NCI-H2196 (cell line): ENCODE data around the gene VSTM2B.

Experiments used
- DNase-seq: peaks from one replicate; lab custom pipeline; 2025; ENCODE audit not compliant: unreplicated experiment; lab: John Stamatoyannopoulos, UW

VSTM2B gene

DNA sequence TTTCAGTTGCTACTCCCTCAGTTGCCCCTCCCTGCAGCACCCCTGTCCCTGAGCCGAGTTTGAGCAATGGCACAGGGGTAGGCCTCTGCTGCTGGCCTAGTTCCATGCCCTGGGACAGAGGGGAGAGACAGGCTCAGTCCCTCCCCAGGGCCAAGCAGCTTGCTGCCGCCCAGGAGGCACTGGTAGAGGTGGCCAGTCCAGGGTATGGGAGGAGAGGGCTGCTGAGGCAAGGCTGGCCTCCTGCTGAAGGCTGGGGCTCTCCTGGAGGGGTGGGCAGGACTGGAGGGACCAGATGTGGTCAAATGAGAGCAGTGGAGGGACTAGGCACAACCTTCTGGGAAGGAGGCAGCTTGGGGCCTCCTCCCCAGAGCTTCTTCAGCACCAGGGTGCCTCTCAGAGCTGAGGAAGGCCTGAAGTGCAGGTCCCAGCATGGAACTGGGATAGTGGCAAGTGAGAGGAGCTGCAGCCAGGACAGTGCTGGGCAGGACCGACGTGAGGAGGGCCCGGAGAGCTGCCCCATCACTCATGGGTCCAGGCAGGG is 29.8 kb upstream of the VSTM2B start:
- DNase-seq = no peak

DNA sequence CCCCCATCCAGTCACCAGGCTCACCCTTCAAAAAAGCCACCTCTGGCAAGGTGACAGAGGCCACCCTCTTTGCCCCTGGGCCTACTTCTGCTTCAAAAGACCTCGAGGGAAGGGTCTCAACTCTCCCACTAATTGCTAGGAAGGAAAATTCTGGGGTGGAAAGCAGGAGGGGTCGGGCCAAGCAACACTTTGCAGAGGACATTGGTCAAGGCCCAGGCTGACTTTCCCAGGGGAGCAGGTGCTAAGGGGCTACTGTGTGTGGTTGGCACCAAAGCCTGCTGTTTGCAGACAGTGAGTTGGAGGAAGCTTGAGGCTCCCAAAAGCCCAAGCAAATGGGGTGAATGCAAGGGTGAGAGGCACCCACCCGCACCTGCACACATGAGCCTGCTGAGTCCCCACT is 28.6 kb upstream of the VSTM2B start:
- no peak for DNase-seq

DNA sequence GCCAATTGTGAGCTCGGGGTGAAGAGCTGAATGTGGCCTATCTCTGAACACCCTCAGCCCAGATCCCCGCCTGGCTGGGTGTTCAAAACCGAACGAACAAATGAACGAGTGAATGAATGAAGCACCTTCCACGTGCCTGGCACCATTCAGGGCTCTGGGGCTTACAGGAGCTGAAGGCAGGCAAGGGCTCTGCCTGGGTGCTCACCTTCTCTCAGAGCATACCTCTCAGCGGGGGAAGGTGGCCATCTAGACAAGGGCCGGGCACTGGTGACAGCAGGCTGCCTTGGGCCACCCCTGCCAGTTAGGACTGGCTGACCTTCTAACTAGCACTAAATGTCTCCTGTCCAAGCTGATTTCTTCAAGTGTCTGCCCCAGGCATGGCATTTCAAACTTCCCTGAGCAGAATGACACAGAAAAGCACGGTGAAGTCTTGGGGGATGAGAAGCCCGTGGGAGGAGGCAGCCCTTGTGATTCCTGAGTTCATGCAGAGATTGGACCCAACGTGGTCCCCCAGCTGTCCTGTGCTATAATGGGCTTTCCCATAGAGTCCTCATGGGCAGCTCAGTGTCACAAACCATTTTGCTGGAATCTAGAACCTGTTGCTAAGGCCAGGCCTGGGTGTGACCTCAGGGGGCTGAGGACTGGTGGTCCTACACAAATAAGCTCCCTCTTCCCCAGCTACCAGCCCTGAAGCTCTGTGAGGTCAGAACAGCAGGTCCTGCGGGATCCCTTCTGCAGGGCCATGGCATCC is 27.9 kb upstream of the VSTM2B start:
- no peak for DNase-seq

DNA sequence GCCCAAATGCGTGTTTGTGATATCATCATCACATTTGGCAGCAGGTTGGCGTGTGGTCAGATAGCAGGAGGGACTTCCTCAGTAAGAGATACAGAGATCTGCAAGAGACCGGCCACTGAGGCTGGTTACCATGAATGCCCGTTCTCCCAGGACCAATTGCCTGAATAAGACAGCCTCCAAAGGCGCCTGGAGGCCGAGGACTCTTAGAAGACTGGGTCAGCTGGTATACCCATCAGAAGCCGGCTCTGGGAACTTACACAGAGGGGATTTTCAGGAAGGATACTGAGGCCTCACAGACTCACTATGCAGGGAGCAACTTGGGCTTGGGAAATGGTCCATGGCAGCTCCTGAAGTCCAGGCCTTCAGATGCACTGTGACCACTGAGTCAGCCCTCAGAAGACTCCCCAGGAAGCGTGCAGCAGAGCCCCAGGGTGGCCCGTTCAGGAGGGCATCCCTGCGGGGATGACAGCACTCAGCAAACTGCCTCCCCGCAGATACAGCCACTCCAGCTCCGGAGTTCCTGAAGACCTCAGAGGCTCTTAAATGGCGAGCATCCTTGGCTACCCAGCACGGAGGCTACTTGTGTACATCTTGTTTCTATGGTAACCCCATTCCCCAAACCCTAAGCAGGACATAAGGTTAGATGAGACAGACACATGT is 26.4 kb upstream of the VSTM2B start:
- DNase-seq = no peak

DNA sequence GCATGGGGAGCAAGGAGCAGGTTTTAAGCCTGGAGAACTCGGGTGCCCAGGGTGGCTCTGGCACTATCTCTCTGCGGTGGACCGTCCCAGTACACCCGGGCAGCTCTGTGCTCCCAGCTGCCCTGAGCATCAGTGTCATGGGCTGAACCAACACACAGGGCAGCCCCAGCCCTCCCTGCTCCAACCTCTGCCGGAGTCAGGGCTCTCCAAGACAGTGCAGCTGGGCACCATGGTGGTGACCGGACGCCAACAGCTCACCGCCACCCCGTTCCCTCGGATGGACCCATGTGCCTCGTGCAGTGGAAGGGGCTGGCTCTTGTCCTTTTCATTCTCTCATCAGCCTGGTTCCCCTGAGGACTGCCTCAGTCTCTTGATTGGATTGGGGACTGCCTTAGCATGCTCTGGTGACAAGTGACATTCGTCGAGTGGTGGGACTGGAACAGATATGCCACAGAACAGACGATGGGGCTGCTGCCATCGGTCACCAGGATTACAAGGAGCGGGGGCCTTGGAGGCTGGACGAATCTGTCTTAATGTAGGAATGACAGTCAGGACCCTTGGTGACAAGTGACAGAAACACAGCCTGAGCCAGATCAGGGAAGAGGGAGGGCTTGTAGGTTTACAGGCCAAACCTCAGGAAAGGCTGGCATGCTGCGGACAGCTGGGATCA is 25.7 kb upstream of the VSTM2B start:
- no peak for DNase-seq

DNA sequence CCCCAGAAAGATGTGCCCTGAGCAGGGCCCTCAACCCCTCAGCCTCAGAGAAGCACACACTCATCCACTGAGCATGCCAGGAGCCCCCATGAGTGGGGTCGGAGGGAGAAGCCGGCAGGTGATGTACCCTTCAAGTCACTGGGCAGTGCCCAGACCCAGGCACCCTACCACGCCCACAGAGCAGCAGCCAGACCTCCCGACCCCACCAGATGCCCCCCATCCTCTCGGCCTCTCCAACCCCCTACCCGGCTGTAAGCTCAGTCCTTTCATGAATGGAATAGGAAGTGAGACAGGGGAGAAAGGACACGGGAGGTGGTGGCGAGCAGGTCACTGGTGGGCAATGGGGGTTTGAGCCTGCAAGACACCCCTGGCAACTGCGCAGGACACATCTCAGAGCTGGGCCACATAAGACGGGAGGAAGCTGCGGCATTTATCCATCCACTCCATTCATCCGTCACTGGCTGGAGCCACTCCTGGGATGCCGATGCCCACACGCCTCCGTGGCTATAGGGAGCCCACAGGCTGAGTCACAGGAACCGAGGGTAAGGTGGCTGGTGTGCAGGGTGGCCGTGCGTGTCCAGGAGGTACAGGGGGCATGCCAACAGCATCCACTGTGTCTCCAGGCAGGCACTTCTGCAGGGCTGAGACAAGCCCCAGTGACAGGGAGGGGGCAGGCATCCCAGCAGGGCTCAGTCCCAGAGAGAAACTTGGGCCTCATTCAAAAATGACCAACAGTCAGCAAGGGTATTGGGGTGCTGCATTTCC is 23.8 kb upstream of the VSTM2B start:
- DNase-seq = no peak

DNA sequence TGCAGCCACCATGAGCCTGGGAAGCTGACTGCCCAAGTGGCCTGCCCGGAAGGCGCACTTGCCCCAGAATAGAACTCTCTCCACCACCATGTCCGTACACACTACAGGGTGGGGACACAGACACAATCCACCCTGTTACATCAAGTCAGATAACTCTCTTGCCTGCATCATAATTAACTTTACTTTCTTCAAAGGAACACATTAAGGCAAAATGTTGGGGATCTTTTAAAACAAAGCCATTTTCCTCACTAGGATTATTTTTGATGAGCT is 23.3 kb upstream of the VSTM2B start:
- DNase-seq = no peak

DNA sequence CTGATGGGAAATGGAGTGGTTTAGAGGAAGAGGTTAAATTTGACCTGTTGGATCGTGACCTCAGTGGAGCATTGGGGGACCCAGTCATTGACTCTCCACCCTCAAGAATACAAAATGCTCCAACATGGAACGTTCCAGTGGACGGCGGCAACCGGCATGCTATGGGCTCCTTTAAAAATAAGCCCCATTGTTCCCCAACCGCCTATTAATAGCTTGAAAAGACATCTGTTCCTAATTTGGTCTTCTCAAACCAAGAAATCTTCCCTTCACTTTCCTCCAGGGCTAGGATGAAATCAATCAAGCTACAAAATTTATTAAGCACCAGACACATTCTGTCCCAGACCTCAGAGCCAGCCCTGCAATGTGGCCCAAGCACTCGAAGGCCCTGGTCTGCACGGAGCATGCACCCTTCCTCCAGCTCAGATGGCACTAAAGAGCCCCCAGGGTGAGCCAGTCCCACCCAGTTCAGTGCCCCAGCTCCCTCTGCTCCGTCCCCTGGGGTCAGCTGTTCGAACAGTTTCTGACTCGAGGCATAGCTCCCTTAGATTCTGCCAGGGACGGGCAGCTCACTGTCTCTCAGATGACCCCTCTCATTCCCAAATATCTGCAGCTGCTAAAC is 22.5 kb upstream of the VSTM2B start:
- DNase-seq = no peak

DNA sequence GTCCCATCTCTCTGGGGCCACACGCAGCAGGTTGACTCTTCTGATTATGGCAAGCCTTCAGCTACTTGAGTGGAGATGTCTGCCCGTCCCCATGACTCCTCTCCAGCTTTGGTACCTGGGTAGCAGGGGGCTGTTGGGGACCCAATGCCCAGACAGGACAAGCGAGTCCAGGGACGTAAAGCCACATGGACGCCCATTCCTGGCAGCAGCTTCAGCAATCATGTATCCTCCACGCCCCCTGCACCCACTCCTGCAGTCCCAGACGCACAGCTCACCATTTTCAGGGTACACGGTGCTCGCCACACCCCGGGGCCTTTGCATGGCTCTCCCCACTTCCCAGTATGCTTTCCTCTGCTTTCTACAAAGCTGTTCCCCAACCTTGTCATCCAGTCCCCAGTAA is 22.0 kb upstream of the VSTM2B start:
- DNase-seq = no peak

DNA sequence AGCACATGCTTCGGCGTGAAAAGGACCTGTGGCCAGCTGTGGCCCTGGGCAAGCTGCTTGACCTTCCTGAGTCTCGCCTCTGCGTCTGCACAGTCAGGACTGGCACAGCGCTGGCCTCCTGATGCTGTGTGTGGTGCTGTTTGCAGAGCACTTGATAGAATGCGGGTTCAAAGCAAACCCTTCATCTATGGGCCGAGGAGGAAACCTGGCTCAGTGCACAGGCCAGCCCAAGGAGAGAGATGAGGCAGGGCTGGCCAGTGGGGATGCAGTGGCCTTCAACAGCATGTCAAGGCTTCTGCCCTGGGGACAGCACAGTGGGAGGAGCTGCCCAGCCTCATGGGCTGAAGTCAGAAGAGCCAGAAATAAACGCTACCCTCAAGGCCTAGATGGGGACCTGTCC is 21.3 kb upstream of the VSTM2B start:
- DNase-seq = no peak

DNA sequence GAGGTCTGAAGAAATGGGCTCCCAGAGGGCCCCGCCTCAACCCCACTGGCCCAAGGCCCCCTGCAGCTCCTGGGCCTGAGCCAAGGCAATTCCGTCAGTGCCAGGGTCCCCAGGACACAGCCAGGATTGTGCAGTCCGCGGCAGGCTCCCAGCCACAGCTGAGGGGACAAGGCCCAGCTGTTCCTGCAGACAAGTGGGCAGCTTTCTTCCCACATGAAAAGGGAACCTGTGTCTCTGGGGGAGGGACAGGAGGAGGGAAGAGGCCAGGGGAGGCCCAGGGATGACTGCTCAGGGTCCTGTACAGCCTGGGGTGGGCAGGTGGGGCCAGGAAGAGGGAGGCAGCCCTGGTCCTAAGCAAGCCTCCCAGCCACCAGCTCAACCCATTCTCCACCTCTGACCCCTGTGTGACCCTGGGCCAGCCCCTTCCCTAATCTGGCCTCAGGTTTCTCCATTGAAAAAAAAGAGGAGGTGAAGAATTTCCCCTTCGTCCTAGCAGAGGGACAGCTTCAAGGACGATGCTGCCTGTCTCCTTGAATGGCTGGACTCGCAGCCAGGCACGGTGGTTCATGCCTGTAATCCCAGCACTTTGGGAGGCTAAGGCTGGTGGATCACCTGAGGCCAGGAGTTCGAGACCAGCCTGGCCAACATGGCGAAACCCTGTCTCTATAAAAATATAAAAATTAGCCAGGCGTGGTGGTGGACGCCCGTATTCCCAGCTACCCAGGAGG is 20.5 kb upstream of the VSTM2B start:
- DNase-seq = no peak

DNA sequence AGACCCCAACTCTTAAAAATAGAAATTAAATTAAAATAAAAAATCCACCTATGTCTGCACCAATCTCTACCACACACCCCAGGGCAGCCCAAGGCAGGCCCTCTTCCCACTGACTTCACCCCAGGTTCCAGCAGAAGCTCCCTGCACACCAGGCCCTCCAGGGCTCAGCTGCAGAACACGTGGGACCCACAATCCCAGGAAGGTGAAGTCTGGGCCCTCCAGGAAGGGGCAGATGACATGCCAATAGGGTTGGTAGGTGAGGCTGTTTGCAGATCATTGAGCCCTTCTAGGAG is 19.2 kb upstream of the VSTM2B start:
- no peak for DNase-seq

DNA sequence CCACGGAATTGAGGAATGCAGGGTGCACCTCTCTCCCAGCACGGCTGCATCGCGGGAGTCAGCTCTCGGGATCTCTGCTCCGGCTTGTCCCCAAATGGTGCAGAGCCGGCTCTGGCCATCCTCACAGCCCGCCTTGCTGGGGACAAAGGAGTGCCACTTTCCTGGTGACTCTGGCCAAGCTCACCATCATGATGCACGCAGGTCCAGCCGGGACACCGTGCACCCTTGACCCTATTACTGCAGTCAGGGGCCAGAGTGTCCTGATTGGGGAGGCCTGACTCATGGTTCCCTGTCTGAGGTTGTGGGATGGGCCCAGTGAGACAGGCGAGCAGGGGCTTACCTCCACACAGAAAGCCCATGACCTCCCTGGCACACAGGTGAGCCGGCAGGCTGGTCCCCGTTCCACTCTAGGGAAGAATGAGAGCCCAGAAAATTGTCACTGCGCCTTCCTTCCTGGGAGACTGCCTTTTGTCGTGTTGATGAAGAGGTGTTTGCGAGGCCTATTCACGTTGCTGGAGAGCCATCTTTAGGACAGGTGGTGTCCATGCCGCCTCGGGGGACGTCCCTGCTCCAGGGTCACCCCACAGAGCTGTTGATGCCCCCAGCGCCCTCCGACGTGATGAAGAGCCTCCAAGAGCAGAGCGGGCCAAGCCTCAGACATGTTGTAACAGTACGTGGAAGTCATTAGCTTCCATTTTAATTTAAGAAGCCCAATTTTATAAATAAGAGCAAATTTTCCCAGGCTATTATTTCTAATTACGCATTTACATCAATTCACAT is 18.5 kb upstream of the VSTM2B start:
- DNase-seq = no peak

DNA sequence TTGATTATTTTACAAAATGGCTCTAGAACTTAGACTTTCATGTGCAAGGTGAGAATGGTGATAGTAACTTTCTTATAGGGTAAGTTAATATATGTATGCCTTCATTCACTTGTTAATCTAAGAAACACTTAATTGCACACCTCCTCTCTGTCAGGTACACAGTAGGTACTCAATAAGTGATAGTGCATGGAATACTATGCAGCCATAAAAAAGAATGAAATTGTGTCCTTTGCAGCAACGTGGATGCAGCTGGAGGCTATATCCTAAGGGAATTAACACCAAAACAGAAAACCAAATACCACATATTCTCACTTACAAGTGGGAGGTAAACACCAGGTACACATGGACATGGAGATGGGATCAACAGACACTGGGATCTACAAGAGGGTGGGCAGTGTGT is 17.6 kb upstream of the VSTM2B start:
- no peak for DNase-seq

DNA sequence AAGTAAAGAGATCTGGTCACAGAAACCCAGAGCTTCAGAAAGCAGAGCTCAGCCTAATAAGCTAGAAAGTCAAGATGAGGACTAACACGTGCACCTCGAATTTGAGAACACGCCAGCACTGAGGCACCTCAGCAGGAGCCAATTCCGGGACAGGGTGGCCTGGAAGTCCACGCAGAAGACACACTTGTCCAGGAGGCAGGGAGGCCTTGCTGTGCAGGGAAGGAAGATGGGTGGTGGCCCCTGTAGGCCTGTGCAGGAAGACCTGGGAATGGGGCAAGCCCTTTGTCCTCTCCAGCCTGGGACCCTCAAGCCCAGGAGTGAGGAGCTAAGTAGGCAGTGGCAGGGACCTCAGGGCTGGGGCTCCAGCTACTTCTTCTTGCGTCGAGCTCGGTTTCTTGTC is 16.3 kb upstream of the VSTM2B start:
- DNase-seq = no peak

DNA sequence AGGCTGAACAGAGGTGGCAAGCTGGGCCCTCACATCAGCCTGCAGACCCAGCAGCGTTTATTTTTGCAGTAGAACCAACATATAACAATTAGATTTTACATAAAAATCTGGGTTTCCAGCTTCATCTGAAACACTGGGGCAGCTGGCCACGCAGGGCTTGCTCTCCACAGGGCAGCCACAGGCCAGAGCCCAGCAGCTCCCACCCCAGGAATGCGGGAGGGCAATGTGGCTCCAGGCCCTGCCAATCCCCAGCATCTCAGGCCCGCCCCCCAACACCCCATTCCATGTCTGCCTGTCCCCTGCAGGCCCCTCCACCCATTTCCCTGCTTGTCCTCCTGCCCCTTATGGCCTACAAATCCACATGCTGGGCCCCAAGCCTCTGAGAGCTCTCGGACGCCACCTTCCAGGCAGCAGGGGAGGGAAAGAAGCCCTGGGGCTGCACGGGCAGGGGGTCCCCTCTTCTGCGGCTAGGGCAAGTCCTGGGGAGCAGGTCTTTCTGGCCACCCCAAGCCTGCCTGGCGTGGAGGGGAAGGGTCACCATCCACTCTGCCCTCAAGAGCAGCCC is 15.0 kb upstream of the VSTM2B start:
- no peak for DNase-seq

DNA sequence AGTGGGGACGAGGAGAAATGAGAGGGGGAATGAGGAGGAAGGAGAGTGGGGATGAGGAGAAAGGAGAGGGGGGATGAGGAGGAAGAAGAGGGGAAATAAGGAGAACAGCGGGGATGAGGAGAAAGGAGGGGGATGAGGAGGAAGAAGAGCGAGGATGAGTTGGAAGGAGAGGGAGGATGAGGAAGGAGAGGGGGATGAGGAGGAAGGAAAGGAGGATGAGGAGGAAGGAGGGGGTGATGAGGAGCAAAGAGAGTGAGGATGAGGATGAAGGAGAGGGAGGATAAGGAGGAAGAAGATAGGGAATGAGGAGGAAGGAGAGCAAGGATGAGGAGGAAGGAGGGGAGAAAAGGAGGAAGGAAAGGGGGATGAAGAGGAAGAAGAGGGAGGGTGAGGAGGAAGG is 14.0 kb upstream of the VSTM2B start:
- DNase-seq = no peak

DNA sequence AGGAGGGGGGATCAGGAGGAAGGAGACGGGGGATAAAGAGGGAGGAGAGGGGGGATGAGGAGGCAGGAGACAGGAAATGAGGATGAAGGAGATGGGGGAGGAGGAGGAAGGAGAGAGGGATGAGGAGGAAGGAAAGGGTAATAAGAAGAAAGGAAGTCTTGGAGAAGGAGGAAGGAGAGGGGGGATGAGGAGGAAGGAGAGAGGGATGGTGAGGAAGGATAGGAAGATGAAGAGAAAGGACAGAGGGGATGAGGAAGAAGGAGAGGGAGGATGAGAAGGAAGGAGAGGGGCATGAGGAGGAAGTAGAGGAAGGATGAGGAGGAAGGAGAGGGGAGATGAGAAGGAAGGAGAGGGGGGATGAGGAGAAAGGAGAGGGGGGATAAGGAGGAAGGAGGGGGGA is 13.0 kb upstream of the VSTM2B start:
- DNase-seq = no peak

DNA sequence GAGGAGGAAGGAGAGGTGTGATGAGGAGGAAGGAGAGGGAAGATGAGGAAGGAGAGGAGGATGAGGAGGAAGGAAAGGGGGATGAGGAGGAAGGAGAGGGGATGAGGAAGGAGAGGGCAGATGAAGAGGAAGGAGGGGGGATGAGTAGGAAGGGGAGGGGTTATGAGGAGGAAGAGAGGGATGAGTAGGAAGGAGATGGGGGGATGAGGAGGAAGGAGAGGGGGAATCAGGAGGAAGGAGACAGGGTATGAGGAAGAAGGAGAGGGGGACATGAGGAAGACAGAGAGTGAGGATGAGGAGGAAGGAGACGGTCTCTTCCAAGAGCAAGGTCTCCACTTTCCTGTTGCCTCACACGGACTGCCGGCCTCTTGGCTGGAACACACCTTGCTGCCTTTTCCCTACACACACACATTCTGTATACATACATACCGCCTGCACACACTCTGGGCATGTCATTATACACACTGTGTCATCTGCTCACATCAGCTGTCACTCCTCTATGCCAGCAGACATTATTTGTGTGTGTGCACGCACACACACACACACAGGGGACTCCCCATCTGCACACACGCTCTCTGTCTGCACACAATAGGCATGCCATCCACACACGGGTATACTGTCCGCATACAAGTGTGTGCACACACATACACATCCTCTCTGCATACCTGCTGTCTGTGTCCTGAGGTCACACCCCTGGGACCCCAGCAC is 11.1 kb upstream of the VSTM2B start:
- no peak for DNase-seq
